K562 (cell line): ENCODE results near the gene HMGN3.

Source experiments
- BHLHE40 ChIP-seq: IDR thresholded peaks from 2 replicates; pipeline ENCODE4 v1.6.1; 2011; ENCODE audit warnings: low read length, improper control_type of control experiment
- CTBP1 ChIP-seq: fragments of 450-650 bp; IDR thresholded peaks from 2 replicates; pipeline ENCODE4 v1.6.1; 2016; ENCODE audit warnings: borderline replicate concordance
- EP300 ChIP-seq: IDR thresholded peaks from 2 replicates; pipeline ENCODE4 v1.6.1; 2012; ENCODE audit warnings: low read length, improper control_type of control experiment
- NFXL1 ChIP-seq: fragments of 450-650 bp; formaldehyde crosslinking; IDR thresholded peaks from 2 replicates; pipeline ENCODE4 v1.4.0; 2021; ENCODE audit warnings: mild to moderate bottlenecking
- POLR2A ChIP-seq: fragments of 450-650 bp; conservative IDR thresholded peaks from 2 replicates; pipeline ENCODE4 v1.6.1; 2016
- POLR2AphosphoS5 ChIP-seq: IDR thresholded peaks from 2 replicates; pipeline ENCODE4 v1.6.1; 2011; ENCODE audit warnings: mild to moderate bottlenecking, low read depth, low read length, moderate library complexity; ENCODE audit not compliant: control insufficient read depth, insufficient read depth
- SMC3 ChIP-seq: conservative IDR thresholded peaks from 2 replicates; pipeline ENCODE4 v1.6.1; 2011; ENCODE audit warnings: low read depth, low read length, improper control_type of control experiment; ENCODE audit not compliant: insufficient read depth
- UBTF ChIP-seq, 2 experiments: IDR thresholded peaks; 2 replicates each; pipeline ENCODE4 v1.6.1; 2012; ENCODE audit warnings: improper control_type of control experiment in 2 of 2, low read depth in 2 of 2, low read length in 2 of 2, borderline replicate concordance in 1 of 2
- ZNF239 ChIP-seq: fragments of 250-450 bp; sonication (Bioruptor Pico); IDR thresholded peaks from 2 replicates; pipeline ENCODE4 v1.4.0; 2020; ENCODE audit warnings: mild to moderate bottlenecking
- ZNF830 ChIP-seq: fragments of 250-450 bp; sonication (Bioruptor Pico); IDR thresholded peaks from 2 replicates; pipeline ENCODE4 v1.5.0; 2021; ENCODE audit warnings: mild to moderate bottlenecking
- TF ChIP-seq, protein P1 (sequence below), 3 experiments: IDR thresholded peaks in 2 of 3; conservative IDR thresholded peaks in 1 of 3; 2 replicates each; pipeline ENCODE4 v1.5.1; 2011 to 2012; ENCODE audit warnings: low read length in 3 of 3, mild to moderate bottlenecking in 3 of 3, control low read depth in 2 of 3, improper control_type of control experiment in 1 of 3, inconsistent platforms in 1 of 3, low read depth in 1 of 3, mixed read lengths in 1 of 3, moderate library complexity in 1 of 3; ENCODE audit not compliant: insufficient read depth in 2 of 3
- TF ChIP-seq, protein P2 (sequence below): IDR thresholded peaks from 2 replicates; pipeline ENCODE4 v1.6.1; 2012; ENCODE audit warnings: low read depth, low read length, improper control_type of control experiment, borderline replicate concordance

DNA sequence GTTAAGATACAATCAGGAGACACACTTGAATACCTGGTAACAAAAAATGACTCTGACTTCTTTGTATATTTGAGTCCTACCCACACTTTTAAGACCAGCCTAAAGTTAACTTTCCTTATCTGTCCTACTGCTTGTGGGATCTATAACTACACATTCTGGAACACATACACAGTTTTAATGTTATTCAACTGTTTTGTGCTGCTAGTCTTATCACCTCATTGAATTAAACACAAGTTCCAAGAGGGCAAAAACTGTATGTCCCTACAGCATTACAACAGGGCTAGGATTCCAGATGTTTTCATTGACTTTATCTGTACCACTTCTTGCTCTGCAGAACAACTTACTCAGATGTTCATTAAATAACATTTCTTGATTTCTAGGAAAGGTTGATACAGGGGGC, 2.8 kb downstream of the HMGN3 start:
- TF ChIP-seq CTBP1 (no peak), POLR2AphosphoS5 (no peak), NFXL1 (no peak), UBTF (IDR thresholded peaks at IDR 0.05; ENCODE audit: borderline replicate concordance in 1 of 2, low read depth in 2 of 2, low read length in 2 of 2) (no peak), SMC3 (no peak), POLR2A (no peak), BHLHE40 (no peak), ZNF830 (no peak), ZNF239 (CRISPR knock-in tag) (no peak), EP300 (no peak)
- TF ChIP-seq, protein P1, sequence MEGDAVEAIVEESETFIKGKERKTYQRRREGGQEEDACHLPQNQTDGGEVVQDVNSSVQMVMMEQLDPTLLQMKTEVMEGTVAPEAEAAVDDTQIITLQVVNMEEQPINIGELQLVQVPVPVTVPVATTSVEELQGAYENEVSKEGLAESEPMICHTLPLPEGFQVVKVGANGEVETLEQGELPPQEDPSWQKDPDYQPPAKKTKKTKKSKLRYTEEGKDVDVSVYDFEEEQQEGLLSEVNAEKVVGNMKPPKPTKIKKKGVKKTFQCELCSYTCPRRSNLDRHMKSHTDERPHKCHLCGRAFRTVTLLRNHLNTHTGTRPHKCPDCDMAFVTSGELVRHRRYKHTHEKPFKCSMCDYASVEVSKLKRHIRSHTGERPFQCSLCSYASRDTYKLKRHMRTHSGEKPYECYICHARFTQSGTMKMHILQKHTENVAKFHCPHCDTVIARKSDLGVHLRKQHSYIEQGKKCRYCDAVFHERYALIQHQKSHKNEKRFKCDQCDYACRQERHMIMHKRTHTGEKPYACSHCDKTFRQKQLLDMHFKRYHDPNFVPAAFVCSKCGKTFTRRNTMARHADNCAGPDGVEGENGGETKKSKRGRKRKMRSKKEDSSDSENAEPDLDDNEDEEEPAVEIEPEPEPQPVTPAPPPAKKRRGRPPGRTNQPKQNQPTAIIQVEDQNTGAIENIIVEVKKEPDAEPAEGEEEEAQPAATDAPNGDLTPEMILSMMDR (IDR thresholded peaks at IDR 0.05 in 2 of 3, conservative IDR thresholded peaks at IDR 0.05 in 1 of 3; ENCODE audit: insufficient read depth in 2 of 3, low read depth in 1 of 3, low read length in 3 of 3), result no peak
- TF ChIP-seq, protein P2, sequence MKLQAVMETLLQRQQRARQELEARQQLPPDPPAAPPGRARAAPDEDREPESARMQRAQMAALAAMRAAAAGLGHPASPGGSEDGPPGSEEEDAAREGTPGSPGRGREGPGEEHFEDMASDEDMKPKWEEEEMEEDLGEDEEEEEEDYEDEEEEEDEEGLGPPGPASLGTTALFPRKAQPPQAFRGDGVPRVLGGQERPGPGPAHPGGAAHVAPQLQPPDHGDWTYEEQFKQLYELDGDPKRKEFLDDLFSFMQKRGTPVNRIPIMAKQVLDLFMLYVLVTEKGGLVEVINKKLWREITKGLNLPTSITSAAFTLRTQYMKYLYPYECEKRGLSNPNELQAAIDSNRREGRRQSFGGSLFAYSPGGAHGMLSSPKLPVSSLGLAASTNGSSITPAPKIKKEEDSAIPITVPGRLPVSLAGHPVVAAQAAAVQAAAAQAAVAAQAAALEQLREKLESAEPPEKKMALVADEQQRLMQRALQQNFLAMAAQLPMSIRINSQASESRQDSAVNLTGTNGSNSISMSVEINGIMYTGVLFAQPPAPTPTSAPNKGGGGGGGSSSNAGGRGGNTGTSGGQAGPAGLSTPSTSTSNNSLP, result no peak
